HUDEP-2 (cell line): ENCODE measurements around the gene AKAP13.

Experiments used
- DNase-seq, 76 experiments: peaks; one replicate each; lab custom pipeline; 2025; ENCODE audit not compliant: unreplicated experiment in 76 of 76; lab: John Stamatoyannopoulos, UW

The AKAP13 gene

GRCh38 chr15:85404918-85405866 lies 24.8 kb downstream of the AKAP13 start:
- no peak for DNase-seq

GRCh38 chr15:85406916-85407315 lies 26.5 kb downstream of the AKAP13 start:
- DNase-seq: no peak

GRCh38 chr15:85407421-85408269 lies 27.2 kb downstream of the AKAP13 start:
- no peak for DNase-seq

- no peak for DNase-seq
These were observed 27.9 kb downstream of the AKAP13 start for GRCh38 chr15:85408270-85408746.

GRCh38 chr15:85412066-85412465 lies 31.7 kb downstream of the AKAP13 start:
- DNase-seq: no peak

GRCh38 chr15:85412956-85413854 lies 32.8 kb downstream of the AKAP13 start:
- DNase-seq: peak in 3 of 76 experiments; percentile 2 to 7 (median 2)

- DNase-seq: no peak
These were observed 33.6 kb downstream of the AKAP13 start for GRCh38 chr15:85414037-85414436.

GRCh38 chr15:85414495-85414894 lies 34.1 kb downstream of the AKAP13 start:
- DNase-seq: peak in 1 of 76 experiments; percentile 1

- no peak for DNase-seq
These were observed 34.6 kb downstream of the AKAP13 start for GRCh38 chr15:85414991-85415390.

- DNase-seq: no peak
These were observed 35.4 kb downstream of the AKAP13 start for GRCh38 chr15:85415783-85416182.

GRCh38 chr15:85417276-85417675 lies 36.9 kb downstream of the AKAP13 start:
- DNase-seq: no peak

GRCh38 chr15:85419161-85419560 lies 38.8 kb downstream of the AKAP13 start:
- DNase-seq: no peak

GRCh38 chr15:85421116-85421925 lies 40.9 kb downstream of the AKAP13 start:
- no peak for DNase-seq

GRCh38 chr15:85422607-85423006 lies 42.2 kb downstream of the AKAP13 start:
- no peak for DNase-seq

GRCh38 chr15:85423256-85423655 lies 42.9 kb downstream of the AKAP13 start:
- DNase-seq: no peak

- no peak for DNase-seq
These were observed 43.8 kb downstream of the AKAP13 start for GRCh38 chr15:85424154-85424553.

GRCh38 chr15:85426481-85426880 lies 46.1 kb downstream of the AKAP13 start:
- DNase-seq: no peak

- DNase-seq: no peak
These were observed 47.1 kb downstream of the AKAP13 start for GRCh38 chr15:85427286-85428028.

GRCh38 chr15:85429522-85429921 lies 49.1 kb downstream of the AKAP13 start:
- no peak for DNase-seq
